CD4-positive, alpha-beta T cell treated with Interferon alpha-2 for 1 hour (primary cell): Measurements from ENCODE around the gene SHH.

Source experiments
- DNase-seq, 2 donors: peaks; one replicate each; pipeline ENCODE4 v3.0.0-alpha.2; 2020 to 2022

SHH gene

GRCh38 chr7:155804897-155805825 is 7.1 kb downstream of the SHH start:
- DNase-seq = peak in 1 of 2 donors; percentile 34

- no peak for DNase-seq
These were observed 7.8 kb downstream of the SHH start for GRCh38 chr7:155804431-155804831.

DNA sequence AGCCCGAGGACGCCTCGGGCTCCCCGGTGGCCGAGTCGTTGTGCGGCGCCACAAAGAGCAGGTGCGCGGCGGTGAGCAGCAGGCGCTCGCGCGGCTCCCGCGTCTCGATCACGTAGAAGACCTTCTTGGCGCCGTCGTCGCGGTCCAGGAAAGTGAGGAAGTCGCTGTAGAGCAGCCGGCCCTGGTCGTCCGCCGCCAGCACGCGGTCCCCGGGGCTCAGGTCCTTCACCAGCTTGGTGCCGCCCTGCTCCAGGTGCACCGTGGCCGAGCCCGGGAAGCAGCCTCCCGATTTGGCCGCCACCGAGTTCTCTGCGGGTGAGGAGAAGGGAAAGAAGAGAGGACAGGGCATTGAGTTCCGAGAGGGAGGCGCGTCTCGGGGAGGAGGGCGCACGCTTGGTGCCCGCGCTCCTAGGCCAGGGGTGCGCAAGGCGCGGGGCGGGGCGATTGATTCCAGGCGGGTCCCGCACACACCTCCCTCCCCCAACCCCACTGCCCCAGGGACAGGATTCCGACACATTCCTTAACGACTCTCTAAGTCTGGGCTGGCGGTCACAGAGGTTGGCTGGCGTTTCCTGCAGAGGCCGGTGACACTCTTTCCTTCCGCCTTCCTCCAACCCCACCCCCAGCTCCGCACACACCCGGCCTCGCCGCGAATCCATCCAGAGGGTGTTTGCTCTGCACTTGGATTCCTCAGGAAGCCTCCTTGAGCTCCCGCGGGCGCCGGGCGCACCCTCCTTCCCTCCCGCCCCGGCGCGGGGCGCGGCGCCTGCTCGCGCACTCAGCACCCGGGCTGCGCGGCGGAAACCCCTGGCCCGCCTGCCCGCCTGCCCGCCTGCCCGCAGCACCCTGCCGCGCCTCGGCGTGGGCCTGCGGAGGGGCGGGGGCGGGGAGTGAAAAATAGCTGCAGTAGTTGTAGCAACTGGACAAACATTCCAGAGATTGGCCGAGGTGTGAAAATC is 8.6 kb downstream of the SHH start:
- DNase-seq = no peak

GRCh38 chr7:155802906-155803417 is 9.3 kb downstream of the SHH start:
- DNase-seq = no peak

GRCh38 chr7:155802291-155802690 is 10.0 kb downstream of the SHH start:
- DNase-seq = no peak

- DNase-seq = no peak
These were observed 11.5 kb downstream of the SHH start for GRCh38 chr7:155800741-155801267.

- DNase-seq = no peak
These were observed 12.0 kb downstream of the SHH start for GRCh38 chr7:155800301-155800700.

- no peak for DNase-seq
These were observed 12.7 kb downstream of the SHH start for GRCh38 chr7:155799514-155799913.

GRCh38 chr7:155798673-155799439 is 13.4 kb downstream of the SHH start:
- DNase-seq = no peak

DNA sequence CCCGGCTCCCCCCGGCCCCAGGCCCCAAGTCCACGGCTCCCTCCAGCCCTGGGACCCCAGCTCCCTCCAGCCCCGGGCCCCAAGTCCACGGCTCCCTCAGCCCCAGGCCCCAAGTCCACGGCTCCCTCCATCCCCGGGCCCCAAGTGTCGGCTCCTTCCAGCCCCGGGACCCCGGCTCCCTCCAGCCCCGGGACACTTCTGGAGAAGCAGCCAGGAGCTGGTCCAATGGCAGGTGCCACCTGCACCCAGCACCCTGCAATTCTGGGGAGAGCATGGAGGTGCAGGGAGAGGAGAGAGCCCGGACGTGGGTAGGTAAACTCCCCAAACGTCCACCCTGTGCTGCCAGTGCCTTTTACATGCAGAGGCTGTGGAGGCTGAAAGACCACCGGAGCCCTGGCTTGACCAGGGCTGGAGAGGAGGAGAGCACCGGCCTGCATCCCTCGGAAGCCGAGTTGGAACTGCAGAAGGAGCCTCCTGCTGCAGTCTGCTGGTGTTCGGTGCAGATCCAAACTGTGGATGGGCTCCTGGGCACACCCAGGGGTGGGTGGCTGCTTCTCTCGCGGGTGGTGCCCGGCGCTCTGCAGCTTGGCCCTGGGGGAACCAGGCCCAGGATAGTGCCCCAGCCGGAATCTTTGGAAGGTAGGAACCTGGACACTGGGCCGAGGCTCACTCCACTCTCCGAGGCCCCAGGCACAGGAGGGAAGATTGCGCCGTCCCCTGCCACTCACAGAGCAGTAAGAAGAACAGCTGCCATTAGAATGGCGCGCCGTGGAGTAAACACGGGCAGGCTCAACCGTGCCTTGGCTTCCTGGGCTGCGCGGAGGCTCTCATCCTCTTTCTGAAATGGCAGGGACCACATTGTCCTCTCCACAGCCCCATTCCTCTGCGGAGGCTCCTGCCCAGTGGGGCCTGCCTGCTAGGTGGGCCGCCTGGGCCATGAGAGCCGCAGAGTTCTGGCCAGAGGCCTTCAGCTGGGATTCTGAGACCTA is 14.7 kb downstream of the SHH start:
- no peak for DNase-seq

GRCh38 chr7:155796381-155797261 is 15.6 kb downstream of the SHH start:
- DNase-seq = peak; percentile 45 to 63

- DNase-seq = no peak
These were observed 16.3 kb downstream of the SHH start for GRCh38 chr7:155795951-155796350.

DNA sequence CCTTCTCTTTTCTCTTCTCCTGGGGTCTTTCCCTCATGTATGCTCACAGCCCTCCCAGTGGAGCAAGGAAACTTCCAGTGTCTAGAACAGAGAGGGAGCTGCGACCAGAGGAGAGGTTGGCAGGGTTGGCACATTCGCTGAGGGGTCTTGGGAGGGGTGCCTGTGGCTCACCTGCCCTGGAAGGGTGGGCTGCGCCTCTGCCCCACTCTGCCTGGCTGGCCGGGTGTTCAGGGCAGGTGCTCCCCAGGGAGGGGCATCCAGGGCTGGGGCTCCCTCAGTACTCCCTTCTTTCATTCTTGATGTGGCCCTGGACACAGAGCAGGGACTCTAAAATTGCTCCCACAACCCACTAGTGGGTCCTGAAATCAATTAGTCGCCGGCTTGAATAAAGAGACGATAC is 16.9 kb downstream of the SHH start:
- DNase-seq = no peak

- DNase-seq = no peak
These were observed 18.1 kb downstream of the SHH start for GRCh38 chr7:155794196-155794595.

- no peak for DNase-seq
These were observed 18.5 kb downstream of the SHH start for GRCh38 chr7:155793720-155794119.

- no peak for DNase-seq
These were observed 19.2 kb downstream of the SHH start for GRCh38 chr7:155792999-155793560.

GRCh38 chr7:155792315-155792960 is 19.8 kb downstream of the SHH start:
- DNase-seq = no peak

- DNase-seq = no peak
These were observed 20.4 kb downstream of the SHH start for GRCh38 chr7:155791836-155792235.

GRCh38 chr7:155791214-155791737 is 21.0 kb downstream of the SHH start:
- no peak for DNase-seq
